Stimulated activated CD8-positive, alpha-beta memory T cell treated with anti-CD3 and anti-CD28 coated beads, Interleukin-12 subunit alpha, Interleukin-12 subunit beta, amount 100 ng/mL, for 1 hour (primary cell): ENCODE data around the gene PLIN5.

Experiments used
- DNase-seq: peaks from one replicate; pipeline ENCODE4 v3.0.0-alpha.2; 2020; ENCODE audit warnings: low read depth

Gene PLIN5

GRCh38 chr19:4505570-4506448 lies 29.2 kb downstream of the PLIN5 start:
- DNase-seq, result no peak

- no peak for DNase-seq
Measured at GRCh38 chr19:4504891-4505569, 30.0 kb downstream of the PLIN5 start.

GRCh38 chr19:4504297-4504701 lies 30.7 kb downstream of the PLIN5 start:
- no peak for DNase-seq

- DNase-seq, result no peak
Measured at GRCh38 chr19:4503825-4504170, 31.2 kb downstream of the PLIN5 start.

GRCh38 chr19:4503132-4503824 lies 31.7 kb downstream of the PLIN5 start:
- no peak for DNase-seq

GRCh38 chr19:4502282-4503131 lies 32.5 kb downstream of the PLIN5 start:
- no peak for DNase-seq

GRCh38 chr19:4501691-4502090 lies 33.3 kb downstream of the PLIN5 start:
- no peak for DNase-seq

GRCh38 chr19:4500841-4501591 lies 34.0 kb downstream of the PLIN5 start:
- DNase-seq, result no peak

- DNase-seq, result no peak
Measured at GRCh38 chr19:4499855-4500254, 35.2 kb downstream of the PLIN5 start.

- no peak for DNase-seq
Measured at GRCh38 chr19:4499318-4499717, 35.7 kb downstream of the PLIN5 start.

- DNase-seq, result no peak
Measured at GRCh38 chr19:4498694-4499093, 36.3 kb downstream of the PLIN5 start.

GRCh38 chr19:4497770-4498389 lies 37.1 kb downstream of the PLIN5 start:
- DNase-seq, result no peak

- no peak for DNase-seq
Measured at GRCh38 chr19:4496304-4496703, 38.7 kb downstream of the PLIN5 start.

GRCh38 chr19:4495471-4495870 lies 39.6 kb downstream of the PLIN5 start:
- DNase-seq, result no peak

GRCh38 chr19:4494691-4495064 lies 40.3 kb downstream of the PLIN5 start:
- DNase-seq, result no peak

GRCh38 chr19:4493929-4494690 lies 40.9 kb downstream of the PLIN5 start:
- no peak for DNase-seq

GRCh38 chr19:4493104-4493928 lies 41.7 kb downstream of the PLIN5 start:
- DNase-seq, result no peak

- no peak for DNase-seq
Measured at GRCh38 chr19:4492337-4493103, 42.5 kb downstream of the PLIN5 start.
